DOHH2 (cell line): Measurements from ENCODE around the gene MRTFB.

ENCODE experiments used
- H3F3A ChIP-seq: fragments of 200-600 bp; sonication (generic), shearing (Covaris generic); 2 replicates; pipeline ENCODE4 v1.6.0; 2016; ENCODE audit warnings: antibody characterized with exemption, mild to moderate bottlenecking; ENCODE audit not compliant: control insufficient read depth, insufficient read depth
- H3K27ac ChIP-seq: fragments of 200-600 bp; sonication (generic); 2 replicates; pipeline ENCODE4 v1.5.1; 2014; ENCODE audit warnings: low read depth, mild to moderate bottlenecking, low read length, moderate library complexity
- H3K27me3 ChIP-seq: fragments of 200-600 bp; sonication (generic); 2 replicates; pipeline ENCODE4 v1.6.1; 2014; ENCODE audit warnings: mild to moderate bottlenecking, low read length, mixed read lengths; ENCODE audit not compliant: control insufficient read depth
- H3K36me3 ChIP-seq: fragments of 200-600 bp; sonication (generic); 2 replicates; pipeline ENCODE4 v1.6.1; 2014; ENCODE audit warnings: mild to moderate bottlenecking, low read length, moderate library complexity, mixed read lengths; ENCODE audit not compliant: control insufficient read depth
- H3K4me1 ChIP-seq: fragments of 200-600 bp; sonication (generic); 2 replicates; pipeline ENCODE4 v1.6.1; 2014; ENCODE audit warnings: mild to moderate bottlenecking, low read length, mixed read lengths; ENCODE audit not compliant: control insufficient read depth
- H3K4me2 ChIP-seq: fragments of 200-600 bp; sonication (generic); 2 replicates; pipeline ENCODE4 v1.6.0; 2014; ENCODE audit warnings: mild to moderate bottlenecking, low read length, moderate library complexity
- H3K4me3 ChIP-seq: fragments of 200-600 bp; sonication (generic); 2 replicates; pipeline ENCODE4 v1.5.1; 2014; ENCODE audit warnings: mild to moderate bottlenecking, low read length, mixed read lengths
- H3K79me2 ChIP-seq: fragments of 200-600 bp; sonication (generic); 2 replicates; pipeline ENCODE4 v1.6.1; 2014; ENCODE audit warnings: mild to moderate bottlenecking, low read length, mixed read lengths; ENCODE audit not compliant: control insufficient read depth
- H3K9me2 ChIP-seq: fragments of 200-600 bp; sonication (generic); replicated peaks from 2 replicates; pipeline ENCODE4 v1.6.1; 2014; ENCODE audit warnings: mild to moderate bottlenecking, low read length, mixed read lengths; ENCODE audit not compliant: control insufficient read depth
- H3K9me3 ChIP-seq: fragments of 200-600 bp; sonication (generic); 2 replicates; pipeline ENCODE4 v1.6.1; 2014; ENCODE audit warnings: antibody characterized with exemption, low read length, mixed read lengths; ENCODE audit not compliant: control insufficient read depth, insufficient read depth
- H4K20me1 ChIP-seq: fragments of 200-600 bp; sonication (generic); 2 replicates; pipeline ENCODE4 v1.6.0; 2014; ENCODE audit warnings: low read depth, mild to moderate bottlenecking, antibody characterized with exemption, low read length, moderate library complexity; ENCODE audit not compliant: control insufficient read depth, insufficient read depth
- CTCF ChIP-seq: fragments of 200-600 bp; sonication (generic); IDR thresholded peaks from one replicate; pipeline ENCODE4 v1.5.1; 2014; ENCODE audit warnings: antibody characterized with exemption, mild to moderate bottlenecking, low read depth, low read length; ENCODE audit not compliant: poor library complexity, severe bottlenecking
- EZH2phosphoT487 ChIP-seq: fragments of 200-600 bp; sonication (generic); IDR thresholded peaks from 2 replicates; pipeline ENCODE4 v1.6.1; 2017; ENCODE audit warnings: borderline replicate concordance, mild to moderate bottlenecking, antibody characterized with exemption, low read length, moderate library complexity, mixed read lengths

Gene MRTFB

GRCh38 chr16:14098081-14098480 lies 27.0 kb downstream of the MRTFB start:
- H3K9me2 ChIP-seq = no peaks in the 10 kb centered on the region
- no peaks in the 10 kb centered on the region for H3K9me3 ChIP-seq
- no peaks in the 10 kb centered on the region for H3K36me3 ChIP-seq
- H4K20me1 ChIP-seq = no peaks in the 10 kb centered on the region
- no peak overlapping the region for H3K27ac ChIP-seq
- H3K27me3 ChIP-seq = no peaks in the 10 kb centered on the region
- H3K4me2 ChIP-seq = no peak overlapping the region
- H3K4me3 ChIP-seq = no peak overlapping the region
- H3F3A ChIP-seq = no peaks in the 10 kb centered on the region
- TF ChIP-seq CTCF = no peak
- no peak for TF ChIP-seq EZH2phosphoT487
- peaks cover 27% of the 10 kb centered on the region for H3K79me2 ChIP-seq
- peaks cover 19% of the 10 kb centered on the region for H3K4me1 ChIP-seq

GRCh38 chr16:14100825-14101224 lies 29.7 kb downstream of the MRTFB start:
- Histone ChIP-seq H4K20me1 (no peaks in the 10 kb centered on the region), H3K9me3 (no peaks in the 10 kb centered on the region), H3K9me2 (no peaks in the 10 kb centered on the region), H3K27me3 (no peaks in the 10 kb centered on the region), H3K4me3 (no peak overlapping the region), H3K27ac (no peak overlapping the region), H3K36me3 (no peaks in the 10 kb centered on the region), H3K4me1 (peaks cover 19% of the 10 kb centered on the region), H3K4me2 (no peak overlapping the region), H3F3A (no peaks in the 10 kb centered on the region), H3K79me2 (peaks cover 35% of the 10 kb centered on the region)
- TF ChIP-seq CTCF (no peak), EZH2phosphoT487 (no peak)

- TF ChIP-seq EZH2phosphoT487 (no peak), CTCF (no peak)
These were observed 30.3 kb downstream of the MRTFB start for GRCh38 chr16:14101415-14101814.

More at GRCh38 chr16:14101415-14101814, 30.3 kb downstream of the MRTFB start:
- Histone ChIP-seq H3K4me3 (no peak overlapping the region), H3K9me3 (no peaks in the 10 kb centered on the region), H3K27ac (no peak overlapping the region), H3K4me2 (no peak overlapping the region), H4K20me1 (no peaks in the 10 kb centered on the region), H3K4me1 (peaks cover 19% of the 10 kb centered on the region), H3F3A (no peaks in the 10 kb centered on the region), H3K36me3 (no peaks in the 10 kb centered on the region), H3K79me2 (peaks cover 40% of the 10 kb centered on the region), H3K27me3 (no peaks in the 10 kb centered on the region), H3K9me2 (no peaks in the 10 kb centered on the region)
